ENCODE measurements around the gene GHR.

The GHR gene

DNA sequence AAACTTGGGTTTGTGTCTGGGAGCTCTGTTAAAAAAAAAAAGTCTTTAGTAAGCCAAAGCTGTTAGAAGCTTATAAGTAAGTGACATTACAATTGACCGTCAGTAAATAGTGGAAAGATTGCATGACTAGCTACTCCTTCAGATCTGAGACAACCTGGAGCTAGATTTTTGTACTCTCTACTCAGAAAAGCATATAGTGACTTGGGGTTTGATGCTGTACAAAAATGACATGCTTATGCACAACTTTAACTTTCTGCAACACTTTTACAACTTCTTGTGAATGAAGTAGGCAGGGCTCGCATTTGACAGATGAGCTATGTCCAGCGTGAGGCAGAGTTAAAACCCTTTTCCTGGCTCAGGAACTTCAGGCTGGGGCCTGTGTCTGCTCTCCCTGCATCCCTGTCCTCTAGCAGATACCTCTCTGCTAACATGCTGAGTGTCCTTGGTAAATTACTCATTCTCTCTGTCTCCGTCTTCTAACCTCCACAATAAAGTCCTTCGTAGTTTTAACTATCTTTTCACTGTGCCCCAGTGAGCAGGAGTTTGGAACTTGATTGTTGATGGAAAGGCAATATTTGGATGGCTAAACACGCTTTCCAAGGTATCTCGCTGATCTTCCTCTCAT lies 471 bp upstream of the GHR start:
- TF ChIP-seq, protein P1, sequence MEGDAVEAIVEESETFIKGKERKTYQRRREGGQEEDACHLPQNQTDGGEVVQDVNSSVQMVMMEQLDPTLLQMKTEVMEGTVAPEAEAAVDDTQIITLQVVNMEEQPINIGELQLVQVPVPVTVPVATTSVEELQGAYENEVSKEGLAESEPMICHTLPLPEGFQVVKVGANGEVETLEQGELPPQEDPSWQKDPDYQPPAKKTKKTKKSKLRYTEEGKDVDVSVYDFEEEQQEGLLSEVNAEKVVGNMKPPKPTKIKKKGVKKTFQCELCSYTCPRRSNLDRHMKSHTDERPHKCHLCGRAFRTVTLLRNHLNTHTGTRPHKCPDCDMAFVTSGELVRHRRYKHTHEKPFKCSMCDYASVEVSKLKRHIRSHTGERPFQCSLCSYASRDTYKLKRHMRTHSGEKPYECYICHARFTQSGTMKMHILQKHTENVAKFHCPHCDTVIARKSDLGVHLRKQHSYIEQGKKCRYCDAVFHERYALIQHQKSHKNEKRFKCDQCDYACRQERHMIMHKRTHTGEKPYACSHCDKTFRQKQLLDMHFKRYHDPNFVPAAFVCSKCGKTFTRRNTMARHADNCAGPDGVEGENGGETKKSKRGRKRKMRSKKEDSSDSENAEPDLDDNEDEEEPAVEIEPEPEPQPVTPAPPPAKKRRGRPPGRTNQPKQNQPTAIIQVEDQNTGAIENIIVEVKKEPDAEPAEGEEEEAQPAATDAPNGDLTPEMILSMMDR (IDR thresholded peaks at IDR 0.05; ENCODE audit: borderline replicate concordance, insufficient read depth, low read depth, low read length), result no peak
- H3K4me3 ChIP-seq (ENCODE audit: low read depth, low read length), result no peak overlapping the region

DNA sequence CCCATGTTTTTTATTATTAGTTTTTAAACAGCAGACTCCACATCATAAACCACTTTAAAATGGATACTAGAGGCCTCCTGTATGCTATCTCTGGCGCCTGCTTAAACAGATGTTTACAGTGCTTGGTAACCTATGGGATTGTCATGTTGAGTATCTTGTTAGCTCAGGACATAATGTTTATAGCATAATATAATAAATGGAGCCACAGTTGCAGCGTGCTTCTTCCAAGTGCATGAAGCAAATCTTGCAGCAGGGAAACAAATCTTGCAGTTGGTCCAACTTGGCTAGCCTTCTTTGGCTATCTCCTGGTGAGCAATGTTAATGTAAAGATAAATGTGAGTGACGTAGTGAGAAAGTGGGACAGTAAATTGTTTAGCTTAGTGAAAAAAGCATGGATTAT lies 2.8 kb downstream of the GHR start:
- H3K4me3 ChIP-seq (ENCODE audit: low read depth, low read length), result no peak overlapping the region
- TF ChIP-seq, protein P1 (IDR thresholded peaks at IDR 0.05; ENCODE audit: borderline replicate concordance, insufficient read depth, low read depth, low read length), result no peak

DNA sequence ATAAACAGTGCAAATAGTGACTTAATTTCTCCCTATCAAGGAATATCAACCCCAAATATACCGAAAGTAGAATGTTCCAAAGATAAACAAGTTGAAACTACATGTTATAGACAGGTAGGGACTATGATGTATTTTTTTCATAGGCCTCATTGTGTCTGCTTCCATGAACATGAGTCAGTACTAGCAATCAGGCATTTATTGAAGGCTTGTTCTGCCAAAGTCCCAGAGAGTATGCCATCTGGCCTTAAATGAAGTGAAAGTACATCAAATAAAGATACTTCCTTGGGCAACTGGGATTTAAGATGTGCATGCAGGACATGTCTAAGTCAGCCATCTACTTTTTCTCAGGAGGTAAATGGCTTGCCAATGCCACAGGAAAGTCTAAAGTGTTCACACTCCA lies 6.5 kb downstream of the GHR start:
- H3K4me3 ChIP-seq (ENCODE audit: low read depth, low read length), result no peak overlapping the region
- TF ChIP-seq, protein P1 (IDR thresholded peaks at IDR 0.05; ENCODE audit: borderline replicate concordance, insufficient read depth, low read depth, low read length), result no peak

DNA sequence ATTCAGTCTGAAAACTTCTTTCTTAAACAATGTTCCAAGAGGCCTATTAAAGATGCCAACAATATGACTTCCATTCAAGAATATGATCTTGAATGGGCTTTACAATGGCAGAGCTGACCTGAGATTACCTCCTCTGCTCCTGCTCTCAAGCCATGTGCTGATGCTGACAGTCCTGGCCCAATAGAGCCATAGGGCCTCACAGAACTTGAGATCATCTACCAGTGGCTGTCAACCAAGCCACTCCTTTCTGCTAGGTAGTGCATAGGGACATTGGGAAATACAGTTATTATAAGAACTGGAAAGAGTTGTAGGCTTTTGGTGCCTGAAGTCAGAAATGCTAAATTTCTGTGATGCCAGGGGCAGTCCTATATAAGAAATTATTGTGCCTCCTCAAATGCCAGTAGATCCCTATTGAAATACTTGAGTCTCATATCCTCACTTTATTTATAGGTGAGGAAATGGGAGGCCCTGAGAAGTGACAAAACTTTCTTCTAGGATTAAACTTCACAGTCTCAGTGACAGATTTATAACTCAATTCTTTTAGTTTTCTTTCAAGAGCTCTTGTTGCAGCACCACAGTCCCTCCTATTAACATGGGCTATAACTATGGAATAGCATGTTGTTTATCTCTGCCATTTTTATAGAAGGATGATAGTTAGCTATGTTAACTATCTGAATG lies 10.9 kb downstream of the GHR start:
- TF ChIP-seq, protein P1 (IDR thresholded peaks at IDR 0.05; ENCODE audit: borderline replicate concordance, insufficient read depth, low read depth, low read length), result no peak
- no peak overlapping the region for H3K4me3 ChIP-seq (ENCODE audit: low read depth, low read length)

DNA sequence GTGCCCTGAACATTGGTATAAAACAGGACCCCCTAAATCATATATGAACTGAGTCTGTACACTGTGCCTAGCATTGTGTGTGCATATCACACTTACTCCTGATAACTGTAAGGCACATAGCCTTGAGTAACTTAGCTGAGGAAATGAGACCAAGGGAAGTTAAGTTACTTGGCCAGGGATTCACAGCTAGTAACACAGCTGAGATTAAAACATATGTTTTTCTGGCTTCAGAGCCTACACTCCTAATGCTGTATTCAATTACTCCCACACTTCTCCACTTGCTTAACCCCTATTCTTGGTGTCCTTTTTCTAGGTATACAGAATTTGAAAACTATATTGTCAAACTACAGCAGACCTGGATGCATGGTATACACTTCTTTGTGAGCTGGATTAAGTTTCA lies 12.8 kb downstream of the GHR start:
- H3K4me3 ChIP-seq (ENCODE audit: low read depth, low read length), result no peak overlapping the region

DNA sequence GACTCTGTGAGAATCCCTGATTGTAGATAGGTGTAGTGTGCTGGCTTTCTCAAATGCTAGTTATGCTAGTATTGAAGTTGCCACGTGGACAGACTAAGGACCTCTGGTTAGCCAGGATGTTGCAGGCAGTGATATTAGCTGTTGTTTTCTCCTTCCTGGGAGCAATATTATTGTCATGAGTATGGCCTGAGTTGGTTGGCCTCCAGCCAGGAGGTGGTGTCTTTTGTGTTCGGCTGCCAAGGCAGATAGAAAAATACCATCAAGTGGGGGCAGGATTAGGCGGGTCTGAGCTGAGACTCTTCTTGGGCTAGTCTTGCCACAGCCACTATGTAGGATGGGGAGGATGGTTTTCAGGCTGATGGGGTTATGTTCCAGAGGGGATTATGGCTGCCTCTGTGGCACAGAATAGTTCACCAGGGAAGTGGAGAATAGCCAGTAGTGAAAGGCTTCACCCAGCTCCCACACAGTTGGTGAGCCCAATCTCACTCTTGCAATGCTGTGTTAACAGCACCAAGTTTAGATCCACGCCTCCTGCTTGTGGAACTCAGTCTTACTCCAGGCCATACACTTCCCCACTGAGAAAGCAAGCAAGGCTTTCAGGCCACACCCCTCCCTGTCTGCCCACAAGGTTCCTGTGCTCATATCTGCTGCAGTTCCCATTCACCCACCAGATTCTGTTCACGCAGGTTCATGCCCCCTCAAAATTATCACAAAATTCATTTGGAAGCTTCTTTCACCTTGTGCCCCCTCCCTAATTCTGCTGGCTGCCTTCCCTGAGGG lies 31.2 kb downstream of the GHR start:
- H3K4me3 ChIP-seq (ENCODE audit: low read depth, low read length), result no peak overlapping the region
- TF ChIP-seq, protein P1 (IDR thresholded peaks at IDR 0.05; ENCODE audit: borderline replicate concordance, insufficient read depth, low read depth, low read length), result no peak

More for the DNA sequence above, 12.8 kb downstream of the GHR start:
- TF ChIP-seq, protein P1 (IDR thresholded peaks at IDR 0.05; ENCODE audit: borderline replicate concordance, insufficient read depth, low read depth, low read length), result no peak

All from GM12875 (cell line).